GM13976 (cell line): ENCODE data around the gene ZBTB24.
A peak's percentile ranks its signal among the peaks of the same experiment; 100 is the strongest.

Experiments used
- DNase-seq: peaks from one replicate; pipeline ENCODE4 v3.0.0; 2012; ENCODE audit warnings: low spot score
- in situ Hi-C: fragments of 300-500 bp; cut with MboI; formaldehyde crosslinking; loops from one replicate; pipeline ENCODE4 v1.12.0; 2022; ENCODE audit warnings: low sequenced_read_pairs, mixed read lengths, inconsistent platforms; ENCODE audit not compliant: unreplicated experiment
- TF ChIP-seq, protein P1 (sequence below): IDR thresholded peaks from 2 replicates; pipeline ENCODE4 v1.5.1; 2012; ENCODE audit warnings: borderline replicate concordance, mild to moderate bottlenecking; ENCODE audit not compliant: insufficient read depth; ENCODE audit errors: extremely low read depth, missing control alignments, control extremely low read depth

Gene ZBTB24

DNA sequence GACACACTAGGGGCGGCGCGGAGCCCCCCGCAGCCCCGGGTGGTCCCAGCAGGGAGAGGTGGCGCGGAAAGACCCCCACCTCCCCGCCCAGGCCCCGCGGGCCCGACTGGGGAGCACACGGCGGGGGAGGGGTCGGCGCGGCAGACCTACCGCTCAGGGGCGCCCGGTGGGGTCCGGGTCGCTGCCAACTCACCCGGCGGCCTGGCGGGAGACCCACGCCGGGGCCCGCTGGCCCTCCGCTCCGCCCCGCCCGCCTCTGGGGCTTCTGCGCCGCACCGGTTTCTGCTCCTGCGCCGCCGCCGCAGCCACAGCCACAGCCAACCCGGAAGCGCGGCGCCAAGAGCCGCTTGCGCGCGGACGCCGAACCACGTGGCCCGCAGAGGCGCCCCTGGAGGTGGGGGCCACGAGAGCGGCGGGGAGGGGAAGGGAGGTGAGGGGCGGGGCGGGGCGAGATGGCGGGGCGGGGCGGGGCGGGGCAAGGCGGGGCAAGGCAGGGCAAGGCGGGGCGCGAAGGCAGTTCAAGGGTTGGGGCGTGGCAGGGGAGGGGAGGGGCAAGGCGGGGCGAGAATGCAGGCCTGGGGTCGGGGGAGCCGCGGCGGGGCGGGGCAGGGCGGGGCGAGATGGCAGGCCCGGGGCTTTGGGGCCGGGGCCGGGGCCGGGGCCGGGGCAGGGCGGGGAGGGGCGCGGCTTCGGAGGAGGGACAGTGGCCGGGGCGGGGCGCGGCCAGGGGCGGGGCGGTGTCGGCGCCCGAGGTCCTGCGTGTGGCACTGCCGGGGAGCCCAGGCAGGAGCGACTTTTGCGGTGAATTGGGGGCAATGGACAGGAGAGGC, at the start of gene ZBTB24:
Gene ZBTB24 (minus strand): TSS at position 315 of the 830 bp plus-strand sequence. CDS start 1,193 bp downstream, outside the sequence.
- TF ChIP-seq, protein P1, sequence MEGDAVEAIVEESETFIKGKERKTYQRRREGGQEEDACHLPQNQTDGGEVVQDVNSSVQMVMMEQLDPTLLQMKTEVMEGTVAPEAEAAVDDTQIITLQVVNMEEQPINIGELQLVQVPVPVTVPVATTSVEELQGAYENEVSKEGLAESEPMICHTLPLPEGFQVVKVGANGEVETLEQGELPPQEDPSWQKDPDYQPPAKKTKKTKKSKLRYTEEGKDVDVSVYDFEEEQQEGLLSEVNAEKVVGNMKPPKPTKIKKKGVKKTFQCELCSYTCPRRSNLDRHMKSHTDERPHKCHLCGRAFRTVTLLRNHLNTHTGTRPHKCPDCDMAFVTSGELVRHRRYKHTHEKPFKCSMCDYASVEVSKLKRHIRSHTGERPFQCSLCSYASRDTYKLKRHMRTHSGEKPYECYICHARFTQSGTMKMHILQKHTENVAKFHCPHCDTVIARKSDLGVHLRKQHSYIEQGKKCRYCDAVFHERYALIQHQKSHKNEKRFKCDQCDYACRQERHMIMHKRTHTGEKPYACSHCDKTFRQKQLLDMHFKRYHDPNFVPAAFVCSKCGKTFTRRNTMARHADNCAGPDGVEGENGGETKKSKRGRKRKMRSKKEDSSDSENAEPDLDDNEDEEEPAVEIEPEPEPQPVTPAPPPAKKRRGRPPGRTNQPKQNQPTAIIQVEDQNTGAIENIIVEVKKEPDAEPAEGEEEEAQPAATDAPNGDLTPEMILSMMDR, result no peak
- in situ Hi-C loops, result no loop called here
- DNase-seq, result peak; percentile 95

DNA sequence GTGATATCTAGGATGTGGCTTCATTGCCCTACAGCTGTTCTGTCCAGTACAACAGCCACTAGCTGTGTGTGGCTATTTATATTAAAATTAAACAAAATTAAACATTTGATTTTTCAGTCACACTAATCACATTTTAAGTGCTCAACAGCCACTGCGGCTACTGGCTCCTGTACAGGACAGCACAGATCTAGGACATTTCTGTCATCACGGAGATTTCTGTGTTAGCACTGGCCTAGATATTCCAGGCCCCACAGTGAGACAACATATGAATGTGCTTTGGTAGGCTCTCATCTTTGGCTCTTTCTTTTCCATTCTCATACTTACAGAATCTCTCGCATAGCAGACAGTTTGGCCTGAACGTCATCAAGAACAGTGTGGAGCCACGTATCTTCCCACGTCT, 48.4 kb upstream of the ZBTB24 start:
- no peak for DNase-seq
- TF ChIP-seq, protein P1, result no peak
- in situ Hi-C loops, result loop anchor here (25.0 kb wide), 1 partner anchor 506 kb away; no protein-coding TSS in a partner anchor

- TF ChIP-seq, protein P1, result no peak
- in situ Hi-C loops, result loop anchor here (25.0 kb wide), 1 partner anchor 509 kb away; no protein-coding TSS in a partner anchor
Measured at GRCh38 chr6:109527989-109528388, 45.0 kb upstream of the ZBTB24 start.

GRCh38 chr6:109526905-109527628, 44.0 kb upstream of the ZBTB24 start:
- TF ChIP-seq, protein P1, result peak; percentile 71
- DNase-seq, result peak; percentile 24
- in situ Hi-C loops, result loop anchor here (25.0 kb wide), 1 partner anchor 510 kb away; no protein-coding TSS in a partner anchor

More at GRCh38 chr6:109527989-109528388, 45.0 kb upstream of the ZBTB24 start:
- no peak for DNase-seq

DNA sequence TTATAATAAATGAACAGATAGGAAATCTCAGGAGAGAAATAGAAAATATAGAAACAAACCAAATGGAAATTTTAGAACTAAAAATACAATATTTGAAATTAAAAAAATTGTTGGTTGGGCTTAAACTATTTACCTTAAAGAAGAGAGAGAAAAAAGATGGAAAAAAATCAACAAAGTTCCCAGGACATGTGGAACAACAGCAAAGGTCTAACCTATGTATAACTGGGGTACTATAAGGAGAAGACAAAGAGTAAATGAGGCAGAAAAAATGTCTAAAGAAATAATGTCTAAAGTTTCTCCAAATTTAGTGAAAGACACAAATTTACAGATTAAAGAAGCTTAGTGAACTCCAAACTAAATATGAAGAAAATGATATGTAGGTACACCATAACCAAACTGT, 41.1 kb upstream of the ZBTB24 start:
- in situ Hi-C loops, result loop anchor here (25.0 kb wide), 1 partner anchor 863 kb away; no protein-coding TSS in a partner anchor
- no peak for DNase-seq
- TF ChIP-seq, protein P1, result no peak

GRCh38 chr6:109523478-109523877, 40.5 kb upstream of the ZBTB24 start:
- DNase-seq, result no peak
- TF ChIP-seq, protein P1, result no peak
- in situ Hi-C loops, result loop anchor here (25.0 kb wide), 1 partner anchor 864 kb away; no protein-coding TSS in a partner anchor
